ENCODE data around the gene RIPK3.

The RIPK3 gene

DNA sequence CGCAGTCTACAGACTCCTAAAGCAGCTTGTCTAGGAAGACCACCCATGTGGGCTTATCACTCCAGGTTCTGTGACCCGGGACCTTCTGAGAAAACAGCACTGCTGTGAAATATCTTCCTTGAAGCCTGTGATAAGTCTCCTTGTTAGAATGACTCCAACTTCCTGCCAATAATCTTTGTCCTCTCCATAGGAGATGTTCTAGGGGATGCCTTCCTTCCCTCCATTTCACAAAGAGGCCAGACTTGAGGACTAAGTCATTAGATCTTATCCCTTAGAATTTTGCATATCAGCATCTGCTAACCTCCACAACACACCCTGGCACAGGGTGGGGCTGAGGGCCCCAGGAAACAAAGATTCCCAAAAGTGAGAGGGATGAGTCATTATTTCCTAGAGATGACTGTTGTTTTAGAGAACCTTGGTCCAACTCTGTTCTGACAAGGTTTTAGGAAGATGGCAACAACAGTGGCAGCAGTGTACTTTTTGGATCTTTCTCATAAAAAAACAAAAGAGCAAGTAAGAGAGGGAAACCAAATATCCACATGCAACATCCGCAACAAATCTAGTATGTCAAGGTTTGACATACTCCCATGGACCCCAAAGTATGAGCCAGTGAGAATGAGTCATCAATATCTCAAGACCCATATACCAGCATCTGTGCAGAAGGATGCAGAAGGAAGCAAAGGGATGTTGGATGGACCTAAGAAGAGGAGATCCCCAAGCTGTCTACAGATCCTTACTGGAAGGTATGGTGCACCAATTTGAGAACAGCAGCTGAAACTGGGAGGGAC is 22.5 kb downstream of the RIPK3 start:
- no peak for DNase-seq

DNA sequence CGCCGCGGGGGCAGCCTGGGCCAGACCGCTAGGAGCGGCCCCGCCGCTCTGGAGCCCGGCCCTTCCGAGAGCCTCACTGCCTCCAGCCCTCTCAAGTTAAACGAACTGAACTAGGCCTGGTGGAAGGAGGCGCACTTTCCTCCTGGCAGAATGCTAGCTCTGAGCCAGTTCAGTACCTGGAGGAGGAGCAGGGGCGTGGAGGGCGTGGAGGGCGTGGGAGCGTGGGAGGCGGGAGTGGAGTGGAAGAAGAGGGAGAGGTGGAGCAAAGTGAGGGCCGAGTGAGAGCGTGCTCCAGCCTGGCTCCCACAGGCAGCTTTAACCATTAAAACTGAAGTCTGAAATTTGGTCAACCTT is 23.2 kb downstream of the RIPK3 start:
- no peak for DNase-seq

DNA sequence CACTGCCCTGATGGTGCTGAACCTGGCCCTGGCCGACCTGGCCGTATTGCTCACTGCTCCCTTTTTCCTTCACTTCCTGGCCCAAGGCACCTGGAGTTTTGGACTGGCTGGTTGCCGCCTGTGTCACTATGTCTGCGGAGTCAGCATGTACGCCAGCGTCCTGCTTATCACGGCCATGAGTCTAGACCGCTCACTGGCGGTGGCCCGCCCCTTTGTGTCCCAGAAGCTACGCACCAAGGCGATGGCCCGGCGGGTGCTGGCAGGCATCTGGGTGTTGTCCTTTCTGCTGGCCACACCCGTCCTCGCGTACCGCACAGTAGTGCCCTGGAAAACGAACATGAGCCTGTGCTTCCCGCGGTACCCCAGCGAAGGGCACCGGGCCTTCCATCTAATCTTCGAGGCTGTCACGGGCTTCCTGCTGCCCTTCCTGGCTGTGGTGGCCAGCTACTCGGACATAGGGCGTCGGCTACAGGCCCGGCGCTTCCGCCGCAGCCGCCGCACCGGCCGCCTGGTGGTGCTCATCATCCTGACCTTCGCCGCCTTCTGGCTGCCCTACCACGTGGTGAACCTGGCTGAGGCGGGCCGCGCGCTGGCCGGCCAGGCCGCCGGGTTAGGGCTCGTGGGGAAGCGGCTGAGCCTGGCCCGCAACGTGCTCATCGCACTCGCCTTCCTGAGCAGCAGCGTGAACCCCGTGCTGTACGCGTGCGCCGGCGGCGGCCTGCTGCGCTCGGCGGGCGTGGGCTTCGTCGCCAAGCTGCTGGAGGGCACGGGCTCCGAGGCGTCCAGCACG is 23.8 kb downstream of the RIPK3 start:
- no peak for DNase-seq

- no peak for DNase-seq
Observed at GRCh38 chr14:24315243-24315806, 24.5 kb downstream of the RIPK3 start.

DNA sequence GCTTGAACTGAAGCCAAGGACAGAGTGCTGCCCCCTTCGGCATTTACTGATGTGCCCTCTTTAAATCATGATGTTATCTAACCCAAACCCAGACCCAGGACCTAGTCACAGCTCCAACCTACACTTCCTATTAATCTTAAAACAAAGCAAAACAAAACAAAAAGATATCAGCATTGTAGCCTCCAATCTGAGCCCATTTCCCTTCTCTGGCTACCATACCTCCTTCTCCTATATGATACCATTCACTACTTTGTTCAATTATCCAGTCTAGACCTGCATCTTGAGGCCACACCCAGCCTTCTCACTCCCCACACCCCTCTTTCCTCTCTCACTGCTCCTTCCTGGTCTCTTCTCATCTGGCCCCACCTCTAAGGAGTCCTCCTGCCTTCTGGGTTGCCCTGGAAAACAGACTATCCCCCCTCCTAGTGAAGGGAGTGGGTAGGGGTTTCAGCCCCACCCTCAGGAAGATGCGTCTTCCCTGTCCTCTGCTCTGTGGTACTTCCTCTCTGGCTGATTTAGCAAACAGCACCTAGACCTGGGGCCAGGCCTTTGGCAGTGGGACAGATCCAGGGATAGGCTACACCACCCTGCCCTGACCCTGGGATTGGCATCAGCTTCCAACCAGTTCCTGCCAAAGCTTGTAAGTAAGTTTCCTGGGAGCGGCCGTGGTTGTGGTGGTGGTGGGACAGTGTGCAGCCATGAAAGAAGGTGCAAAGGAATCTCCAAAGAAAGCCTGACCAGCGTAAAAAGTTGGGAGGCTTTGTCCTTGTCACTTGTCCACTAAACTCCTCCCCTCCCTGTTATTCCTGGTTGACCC is 25.2 kb downstream of the RIPK3 start:
- no peak for DNase-seq

GRCh38 chr14:24313913-24314312 is 25.9 kb downstream of the RIPK3 start:
- DNase-seq: no peak

GRCh38 chr14:24312736-24313507 is 26.9 kb downstream of the RIPK3 start:
- DNase-seq: peak; percentile 62

DNA sequence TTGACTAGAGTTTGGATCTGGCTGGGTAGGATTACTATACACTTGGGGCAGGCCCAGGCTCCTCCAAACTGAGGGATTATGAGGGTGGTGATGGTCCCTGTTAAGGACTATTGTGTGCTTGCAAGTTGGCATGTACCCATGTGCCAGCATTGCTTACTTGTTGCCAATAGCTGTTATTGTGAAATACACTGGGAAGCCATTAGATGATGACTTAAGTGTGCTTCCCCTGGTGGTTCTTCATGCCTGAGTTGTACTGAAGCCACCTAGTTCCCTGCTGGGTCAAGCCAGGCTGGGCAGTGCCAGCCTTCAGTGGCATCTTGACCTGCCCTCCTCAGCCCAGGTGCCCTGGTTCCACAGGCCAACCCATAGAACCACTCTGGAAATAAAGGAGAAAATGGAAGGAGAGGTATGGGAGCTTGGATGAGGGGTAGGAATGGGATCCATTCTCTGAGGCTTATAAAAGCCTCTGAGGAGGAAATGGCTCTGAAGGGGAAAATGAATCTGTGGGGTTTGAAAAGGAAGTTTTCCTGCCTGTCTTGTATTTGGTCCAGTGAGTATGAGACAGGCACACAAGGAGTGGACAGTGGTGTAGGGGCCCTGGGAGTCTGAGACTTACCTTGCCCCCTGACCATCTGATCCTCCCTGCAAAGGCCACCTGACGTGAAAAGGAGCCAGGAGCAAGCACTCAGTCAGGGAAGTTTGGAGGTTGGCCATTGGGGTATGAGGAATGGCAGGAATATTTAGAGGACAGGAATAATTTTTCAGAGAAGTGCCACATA is 27.8 kb downstream of the RIPK3 start:
- DNase-seq: peak; percentile 35

DNA sequence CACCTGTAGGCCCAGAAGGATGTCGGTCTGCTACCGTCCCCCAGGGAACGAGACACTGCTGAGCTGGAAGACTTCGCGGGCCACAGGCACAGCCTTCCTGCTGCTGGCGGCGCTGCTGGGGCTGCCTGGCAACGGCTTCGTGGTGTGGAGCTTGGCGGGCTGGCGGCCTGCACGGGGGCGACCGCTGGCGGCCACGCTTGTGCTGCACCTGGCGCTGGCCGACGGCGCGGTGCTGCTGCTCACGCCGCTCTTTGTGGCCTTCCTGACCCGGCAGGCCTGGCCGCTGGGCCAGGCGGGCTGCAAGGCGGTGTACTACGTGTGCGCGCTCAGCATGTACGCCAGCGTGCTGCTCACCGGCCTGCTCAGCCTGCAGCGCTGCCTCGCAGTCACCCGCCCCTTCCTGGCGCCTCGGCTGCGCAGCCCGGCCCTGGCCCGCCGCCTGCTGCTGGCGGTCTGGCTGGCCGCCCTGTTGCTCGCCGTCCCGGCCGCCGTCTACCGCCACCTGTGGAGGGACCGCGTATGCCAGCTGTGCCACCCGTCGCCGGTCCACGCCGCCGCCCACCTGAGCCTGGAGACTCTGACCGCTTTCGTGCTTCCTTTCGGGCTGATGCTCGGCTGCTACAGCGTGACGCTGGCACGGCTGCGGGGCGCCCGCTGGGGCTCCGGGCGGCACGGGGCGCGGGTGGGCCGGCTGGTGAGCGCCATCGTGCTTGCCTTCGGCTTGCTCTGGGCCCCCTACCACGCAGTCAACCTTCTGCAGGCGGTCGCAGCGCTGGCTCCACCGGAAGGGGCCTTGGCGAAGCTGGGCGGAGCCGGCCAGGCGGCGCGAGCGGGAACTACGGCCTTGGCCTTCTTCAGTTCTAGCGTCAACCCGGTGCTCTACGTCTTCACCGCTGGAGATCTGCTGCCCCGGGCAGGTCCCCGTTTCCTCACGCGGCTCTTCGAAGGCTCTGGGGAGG is 28.9 kb downstream of the RIPK3 start, which contains the start of gene LTB4R:
Gene LTB4R, plus strand, starts transcription at position 857 of the 959 bp plus-strand sequence. CDS start 4,150 bp downstream, outside the sequence.
- DNase-seq: peak; percentile 79

GRCh38 chr14:24310265-24310645 is 29.5 kb downstream of the RIPK3 start:
- no peak for DNase-seq

DNA sequence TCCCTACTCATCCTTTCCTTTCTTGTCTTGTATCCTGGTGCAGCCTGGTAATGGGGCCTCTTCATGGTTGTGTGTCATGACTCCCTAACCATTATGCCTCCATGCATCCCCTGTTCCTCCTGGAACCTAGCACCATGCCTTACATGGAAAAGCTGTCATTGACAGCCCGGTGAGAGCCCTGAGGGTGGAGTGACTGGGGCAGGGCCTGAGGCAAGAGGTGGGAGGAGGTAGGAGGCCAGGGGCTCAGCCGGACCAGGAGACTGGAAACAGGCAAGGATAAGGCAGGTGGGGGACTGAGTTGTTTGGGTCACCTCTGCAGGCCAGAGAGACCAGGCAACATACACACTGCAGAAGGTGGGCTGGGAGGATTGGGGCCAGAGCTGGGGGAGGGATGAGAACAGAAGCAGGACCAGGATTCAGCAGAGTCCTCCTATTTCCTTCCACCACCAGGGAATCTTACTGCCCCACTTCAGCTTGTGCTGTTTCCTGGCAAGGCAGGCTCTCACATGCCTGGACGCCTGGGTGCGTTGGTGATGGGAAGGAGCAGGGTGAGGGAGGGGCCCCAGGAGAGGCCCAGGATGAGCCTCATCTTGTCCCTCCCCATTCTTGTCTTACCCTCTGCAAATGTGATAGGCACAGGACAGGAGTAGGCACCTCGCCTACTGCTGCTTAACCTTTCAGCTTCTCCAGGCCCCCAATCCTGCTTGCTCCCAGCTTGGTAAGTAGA is 30.1 kb downstream of the RIPK3 start, which contains the start of gene LTB4R2:
Gene LTB4R2, plus strand, starts transcription at position 603 of the 727 bp plus-strand sequence. CDS start 525 bp downstream, outside the sequence.
- DNase-seq: no peak

DNA sequence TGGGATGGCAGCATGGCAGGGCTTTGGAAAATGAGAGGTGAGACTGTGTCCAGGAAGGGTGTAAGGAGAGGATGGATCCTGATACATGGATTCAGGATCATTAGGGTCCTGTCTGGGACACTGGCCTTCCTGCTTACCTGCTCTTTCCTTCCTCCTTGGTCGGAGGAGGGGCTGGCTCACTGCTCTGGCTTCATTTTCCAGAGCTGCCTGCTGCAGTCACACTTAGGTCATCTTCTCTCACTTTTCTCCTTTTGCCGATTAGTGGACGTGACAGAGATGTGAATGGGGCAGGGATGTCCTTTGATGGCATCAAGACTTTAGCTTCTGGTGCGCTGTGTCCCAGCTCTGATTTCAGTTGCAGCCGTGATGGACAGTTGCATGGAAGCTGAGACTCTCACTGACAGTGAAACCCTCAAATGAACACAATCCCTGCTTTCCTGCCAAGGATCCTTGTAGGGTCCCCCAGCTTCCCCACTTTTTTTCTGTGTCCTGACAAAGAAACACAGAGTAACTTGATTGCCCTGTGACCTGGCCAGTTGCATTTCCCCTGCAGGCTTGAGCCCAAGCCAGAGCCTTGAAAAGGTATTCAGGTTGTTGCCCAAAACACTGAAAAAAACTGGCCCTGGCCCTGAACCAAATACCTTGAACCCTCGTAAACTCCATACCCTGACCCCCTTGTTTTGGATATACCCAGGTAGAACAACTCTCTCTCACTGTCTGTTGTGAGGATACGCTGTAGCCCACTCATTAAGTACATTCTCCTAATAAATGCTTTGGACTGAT is 31.3 kb downstream of the RIPK3 start:
- DNase-seq: no peak

- peak; percentile 74 for DNase-seq
Observed at GRCh38 chr14:24307575-24308341, 32.0 kb downstream of the RIPK3 start, which contains the start of gene CIDEB. Gene CIDEB, minus strand, starts transcription at chr14:24307977. Its CDS starts 119 bp downstream, at chr14:24307858.

DNA sequence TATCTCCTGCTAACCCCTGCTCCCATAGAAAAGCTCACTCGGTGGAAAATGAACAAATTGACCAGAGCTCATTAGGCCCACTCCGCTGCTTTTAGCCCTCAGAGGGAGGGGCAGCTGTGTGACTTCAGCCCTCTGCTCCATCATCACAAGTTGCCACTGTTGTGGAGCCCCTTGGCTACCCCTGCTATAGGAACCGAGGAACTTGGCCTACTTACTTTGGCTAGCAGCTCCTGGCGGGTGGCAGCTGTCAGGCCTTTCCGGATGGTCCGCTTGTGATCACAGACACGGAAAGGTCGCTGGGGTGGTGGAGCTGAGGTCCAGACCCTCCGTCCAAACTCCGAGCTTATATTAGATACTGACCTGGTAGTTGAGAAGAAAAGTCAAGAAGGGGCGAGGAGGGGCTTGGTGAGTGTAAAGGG is 32.6 kb downstream of the RIPK3 start:
- DNase-seq: no peak

GRCh38 chr14:24304019-24304387 is 35.8 kb downstream of the RIPK3 start:
- DNase-seq: no peak

DNA sequence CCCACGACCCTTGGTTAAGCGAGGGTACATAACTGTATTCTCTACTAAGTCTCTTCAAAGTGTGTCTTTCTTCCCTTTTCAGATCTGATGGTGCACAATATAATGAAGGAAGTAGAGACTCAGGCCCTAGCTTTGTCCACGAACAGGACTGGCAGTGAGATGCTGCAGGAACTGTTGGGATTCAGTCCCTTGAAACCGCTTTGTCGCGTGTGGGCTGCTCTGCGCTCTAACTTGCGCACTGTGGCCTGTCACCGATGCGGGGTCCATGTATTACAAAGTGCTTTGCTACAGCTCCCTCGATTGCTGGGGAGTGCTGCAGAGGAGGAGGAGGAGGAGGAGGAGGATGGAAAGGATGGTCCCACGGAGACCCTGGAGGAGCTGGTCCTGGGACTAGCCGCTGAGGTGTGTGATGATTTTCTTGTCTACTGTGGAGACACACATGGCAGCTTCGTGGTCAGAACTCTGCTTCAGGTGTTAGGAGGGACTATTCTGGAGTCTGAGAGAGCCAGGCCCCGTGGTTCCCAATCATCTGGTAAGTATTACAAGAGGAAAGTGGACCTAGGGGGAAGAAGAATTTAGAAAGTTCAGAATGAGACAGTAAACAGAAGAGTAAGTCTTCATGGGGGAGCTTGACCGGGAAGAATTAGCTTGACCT is 39.3 kb downstream of the RIPK3 start:
- DNase-seq: no peak

All from CD4-positive, alpha-beta T cell treated with Interleukin-10 for 1 hour (primary cell).